Measurements from ENCODE around the gene SMARCC2.

The SMARCC2 gene

DNA sequence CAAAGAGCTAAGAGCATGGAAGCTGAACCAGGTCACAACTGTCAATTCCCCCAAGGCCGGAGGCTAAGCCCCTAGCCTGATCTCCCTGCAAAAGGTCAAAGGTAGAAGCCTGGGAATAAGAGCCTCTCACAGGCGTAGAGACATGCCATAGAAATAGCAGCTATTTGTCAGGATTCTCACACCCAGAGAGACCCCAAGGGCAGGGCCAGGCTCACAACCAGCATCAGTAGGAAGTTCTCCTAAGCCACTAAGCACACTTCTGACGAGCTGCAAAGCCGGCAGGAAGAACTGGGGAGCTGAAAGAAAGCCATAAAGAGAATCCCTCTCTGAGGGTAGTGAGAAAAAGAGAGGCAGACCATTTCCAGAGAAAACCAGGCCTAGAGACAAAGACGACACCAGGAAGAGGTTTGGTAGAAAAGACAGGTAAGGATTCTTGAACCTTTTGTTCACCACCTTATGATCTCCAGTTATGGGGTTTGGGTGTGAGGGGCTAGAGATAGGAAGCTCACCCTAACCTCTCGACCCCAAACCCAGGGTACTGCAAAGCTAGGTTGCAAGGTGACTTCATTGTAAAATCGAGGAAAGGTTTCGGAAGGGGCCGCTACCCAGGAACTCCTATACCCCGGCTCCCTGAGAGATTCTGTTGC lies 1.0 kb downstream of the SMARCC2 start:
- Histone ChIP-seq H3K9me3 (ENCODE audit: control insufficient read depth, low read length) (no peaks in the 10 kb centered on the region), H3K9ac (ENCODE audit: low read length) (peak overlapping the region; percentile 80), H3K36me3 (ENCODE audit: control insufficient read depth, insufficient read depth, low read length) (no peaks in the 10 kb centered on the region), H3K4me3 (ENCODE audit: low read length) (peak overlapping the region; percentile 69), H3K4me1 (ENCODE audit: control insufficient read depth, insufficient read depth, low read length) (peaks cover 24% of the 10 kb centered on the region), H3K27me3 (ENCODE audit: control insufficient read depth, insufficient read depth, low read length) (no peaks in the 10 kb centered on the region)

DNA sequence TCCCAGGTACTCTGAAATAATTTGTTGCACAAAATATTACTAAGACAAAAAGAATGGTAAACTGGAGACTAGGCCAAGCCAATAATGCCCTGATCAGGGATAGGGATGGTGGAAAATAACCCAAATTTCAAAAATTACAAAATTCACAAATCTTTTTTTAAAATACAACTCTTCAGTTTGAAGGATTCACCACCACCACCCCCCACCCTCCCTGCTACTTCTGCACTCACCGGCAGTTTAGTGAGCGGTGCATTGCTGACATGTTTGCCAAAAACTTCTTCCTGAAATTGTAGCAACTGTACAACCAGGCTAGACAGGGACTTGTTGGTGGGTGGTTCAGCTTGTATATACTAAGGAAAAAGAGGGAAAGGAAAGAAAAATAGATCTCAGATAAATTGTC lies 2.3 kb downstream of the SMARCC2 start:
- Histone ChIP-seq H3K9ac (ENCODE audit: low read length) (no peak overlapping the region), H3K36me3 (ENCODE audit: control insufficient read depth, insufficient read depth, low read length) (no peaks in the 10 kb centered on the region), H3K4me3 (ENCODE audit: low read length) (no peak overlapping the region), H3K4me1 (ENCODE audit: control insufficient read depth, insufficient read depth, low read length) (peaks cover 24% of the 10 kb centered on the region), H3K9me3 (ENCODE audit: control insufficient read depth, low read length) (no peaks in the 10 kb centered on the region), H3K27me3 (ENCODE audit: control insufficient read depth, insufficient read depth, low read length) (no peaks in the 10 kb centered on the region)

DNA sequence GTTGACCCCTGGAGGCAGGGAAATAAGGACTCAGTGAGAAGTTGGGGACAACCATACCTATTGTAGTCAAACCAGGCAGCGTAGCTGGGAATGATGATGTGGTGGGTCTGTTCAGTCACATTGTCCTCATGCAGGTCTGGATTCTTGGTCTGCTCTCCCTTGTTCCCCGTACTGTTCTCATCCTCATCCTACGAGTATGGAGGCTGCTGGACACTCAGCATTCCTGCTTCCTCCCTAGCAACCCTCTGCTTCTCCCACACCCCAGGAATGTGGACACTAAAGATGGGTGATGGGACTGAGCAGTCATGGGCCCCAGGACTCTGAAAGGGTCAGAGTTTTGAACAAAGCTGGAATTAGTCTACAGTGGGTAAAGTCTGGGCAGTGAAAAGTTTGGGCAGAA lies 10.9 kb downstream of the SMARCC2 start:
- Histone ChIP-seq H3K9ac (ENCODE audit: low read length) (no peak overlapping the region), H3K27me3 (ENCODE audit: control insufficient read depth, insufficient read depth, low read length) (no peaks in the 10 kb centered on the region), H3K36me3 (ENCODE audit: control insufficient read depth, insufficient read depth, low read length) (peaks cover 10% of the 10 kb centered on the region), H3K4me3 (ENCODE audit: low read length) (no peak overlapping the region), H3K4me1 (ENCODE audit: control insufficient read depth, insufficient read depth, low read length) (no peaks in the 10 kb centered on the region), H3K9me3 (ENCODE audit: control insufficient read depth, low read length) (no peaks in the 10 kb centered on the region)

DNA sequence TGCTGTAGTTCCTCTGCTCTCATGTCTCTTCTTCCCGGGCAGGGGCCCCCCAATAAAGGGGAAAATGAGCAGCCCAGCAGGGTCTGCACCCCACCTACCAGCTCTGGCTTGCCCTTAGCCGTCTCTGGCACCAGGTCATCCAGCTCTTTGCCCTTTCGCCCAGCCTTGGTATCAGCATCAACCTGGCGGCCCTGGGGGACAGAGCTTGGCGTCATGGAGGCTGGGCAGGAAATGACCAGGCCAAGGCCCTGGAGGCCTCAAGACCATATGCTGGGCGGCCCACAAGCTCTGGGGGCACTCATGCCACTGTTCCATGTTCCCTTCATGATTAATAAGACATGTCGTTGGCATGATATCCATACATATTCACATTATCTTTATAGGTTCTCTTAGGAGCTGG lies 16.4 kb downstream of the SMARCC2 start:
- Histone ChIP-seq H3K36me3 (ENCODE audit: control insufficient read depth, insufficient read depth, low read length) (peaks cover 13% of the 10 kb centered on the region), H3K4me1 (ENCODE audit: control insufficient read depth, insufficient read depth, low read length) (no peaks in the 10 kb centered on the region), H3K4me3 (ENCODE audit: low read length) (no peak overlapping the region), H3K27me3 (ENCODE audit: control insufficient read depth, insufficient read depth, low read length) (no peaks in the 10 kb centered on the region), H3K9me3 (ENCODE audit: control insufficient read depth, low read length) (no peaks in the 10 kb centered on the region), H3K9ac (ENCODE audit: low read length) (no peak overlapping the region)

DNA sequence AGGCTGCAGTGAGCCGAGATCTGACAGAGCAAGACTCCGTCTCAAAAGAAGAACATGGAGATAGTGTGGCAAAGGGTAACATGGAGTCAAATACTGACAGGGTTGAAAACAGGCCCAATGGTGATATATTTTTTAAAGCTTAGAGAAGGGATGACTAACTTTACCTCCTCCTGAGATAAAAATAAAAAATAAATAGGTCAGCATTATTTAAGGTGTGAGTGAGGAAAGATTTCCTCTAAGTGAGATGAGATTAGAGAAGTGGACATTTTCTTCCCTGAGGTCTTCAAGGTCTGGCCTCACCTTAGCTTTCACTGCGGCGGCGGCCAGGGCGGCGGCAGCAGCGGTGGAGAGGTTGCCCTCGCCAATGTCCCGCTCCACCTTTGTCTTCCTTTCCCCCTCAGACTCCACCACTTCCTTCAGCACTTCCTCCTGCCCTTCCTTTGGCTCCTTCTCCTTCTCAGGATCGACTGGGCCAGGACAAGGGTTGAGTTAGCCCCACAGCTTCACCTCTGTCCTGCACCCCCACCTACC lies 20.0 kb downstream of the SMARCC2 start:
- Histone ChIP-seq H3K4me3 (ENCODE audit: low read length) (no peak overlapping the region), H3K36me3 (ENCODE audit: control insufficient read depth, insufficient read depth, low read length) (peaks cover 13% of the 10 kb centered on the region), H3K9me3 (ENCODE audit: control insufficient read depth, low read length) (no peaks in the 10 kb centered on the region), H3K9ac (ENCODE audit: low read length) (no peak overlapping the region), H3K4me1 (ENCODE audit: control insufficient read depth, insufficient read depth, low read length) (no peaks in the 10 kb centered on the region), H3K27me3 (ENCODE audit: control insufficient read depth, insufficient read depth, low read length) (no peaks in the 10 kb centered on the region)

DNA sequence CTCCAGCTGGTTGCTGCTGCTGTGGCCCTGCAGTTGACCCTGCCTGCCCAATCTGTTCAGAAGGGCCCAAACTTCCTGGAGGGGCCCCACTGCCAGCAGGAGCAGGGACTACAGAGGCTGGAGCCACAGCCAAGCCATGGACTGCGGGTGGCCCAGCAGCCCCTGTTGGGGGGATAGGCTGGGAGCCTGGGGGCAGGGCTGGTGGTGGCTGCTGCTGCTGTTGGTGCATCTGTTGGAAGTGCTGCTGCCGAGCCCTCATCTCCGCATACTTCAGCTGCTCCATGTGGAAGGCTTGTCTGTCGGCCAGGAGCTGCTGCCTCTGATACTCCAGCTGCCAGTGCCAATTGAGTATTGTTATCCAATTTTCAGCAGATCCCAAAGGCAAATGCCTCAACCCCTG lies 23.9 kb downstream of the SMARCC2 start:
- Histone ChIP-seq H3K4me1 (ENCODE audit: control insufficient read depth, insufficient read depth, low read length) (peaks cover 13% of the 10 kb centered on the region), H3K27me3 (ENCODE audit: control insufficient read depth, insufficient read depth, low read length) (no peaks in the 10 kb centered on the region), H3K4me3 (ENCODE audit: low read length) (no peak overlapping the region), H3K9ac (ENCODE audit: low read length) (no peak overlapping the region), H3K9me3 (ENCODE audit: control insufficient read depth, low read length) (no peaks in the 10 kb centered on the region), H3K36me3 (ENCODE audit: control insufficient read depth, insufficient read depth, low read length) (peaks cover 22% of the 10 kb centered on the region)

DNA sequence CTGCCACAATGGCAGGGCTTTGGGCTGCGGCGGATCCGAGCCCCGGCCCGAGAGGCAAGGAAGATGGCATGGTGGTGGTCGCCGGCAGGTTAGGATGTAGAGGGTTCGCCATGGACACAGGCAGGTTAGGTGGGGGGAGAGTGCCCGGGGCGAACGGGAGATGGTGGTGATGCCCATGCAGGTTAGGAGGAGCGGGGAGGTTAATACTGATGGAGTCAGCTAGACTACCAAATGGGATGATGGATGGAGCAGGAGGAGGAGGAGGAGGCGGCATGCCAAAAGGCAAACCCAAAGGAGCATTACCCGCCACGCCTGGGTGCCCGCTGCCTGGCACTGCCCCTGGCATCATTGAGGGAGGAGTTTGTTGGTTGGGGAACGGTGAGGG lies 24.9 kb downstream of the SMARCC2 start:
- H3K9me3 ChIP-seq (ENCODE audit: control insufficient read depth, low read length): no peaks in the 10 kb centered on the region
- H3K36me3 ChIP-seq (ENCODE audit: control insufficient read depth, insufficient read depth, low read length): peaks cover 32% of the 10 kb centered on the region
- H3K4me1 ChIP-seq (ENCODE audit: control insufficient read depth, insufficient read depth, low read length): peaks cover 22% of the 10 kb centered on the region
- no peaks in the 10 kb centered on the region for H3K27me3 ChIP-seq (ENCODE audit: control insufficient read depth, insufficient read depth, low read length)
- H3K9ac ChIP-seq (ENCODE audit: low read length): no peak overlapping the region
- H3K4me3 ChIP-seq (ENCODE audit: low read length): no peak overlapping the region

DNA sequence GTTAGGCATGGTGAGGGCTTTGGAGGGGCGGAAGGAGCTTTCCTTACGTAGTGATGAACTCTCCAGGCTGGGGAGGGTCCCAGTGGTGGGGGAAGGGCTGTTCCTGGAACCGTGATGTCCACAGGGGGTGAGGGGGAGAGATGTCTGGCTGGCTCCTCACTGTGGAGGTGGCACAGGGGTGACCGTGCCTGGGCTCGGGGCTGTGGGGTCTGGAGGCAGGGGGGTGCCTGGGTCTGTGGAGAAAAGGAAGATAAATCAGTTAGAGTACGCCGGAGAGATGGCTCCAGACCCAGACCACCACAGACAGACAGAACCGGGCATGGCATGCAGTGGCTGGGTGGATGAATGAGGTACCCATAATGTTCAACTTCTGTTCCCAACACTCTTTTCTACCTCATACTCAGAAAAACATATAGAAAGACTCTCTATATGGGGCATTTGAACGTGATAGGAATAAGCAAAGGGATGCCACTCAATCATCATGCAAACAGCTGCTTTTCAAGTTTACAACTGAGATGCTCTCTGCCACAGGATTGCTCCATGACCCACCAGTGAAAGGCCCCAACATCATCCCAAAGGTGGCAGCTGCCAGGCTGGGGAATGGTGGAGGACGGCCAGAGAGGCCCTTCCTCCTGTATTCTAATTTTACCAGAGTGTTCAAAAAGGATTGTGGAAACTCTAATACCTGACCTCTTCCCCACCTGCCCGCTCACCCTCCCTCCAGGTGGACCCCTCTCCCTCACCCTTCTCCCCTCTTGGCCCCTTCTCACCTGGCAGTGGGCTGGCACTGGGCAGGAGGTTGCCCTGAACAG lies 25.5 kb downstream of the SMARCC2 start:
- Histone ChIP-seq H3K4me3 (ENCODE audit: low read length) (no peak overlapping the region), H3K27me3 (ENCODE audit: control insufficient read depth, insufficient read depth, low read length) (no peaks in the 10 kb centered on the region), H3K9me3 (ENCODE audit: control insufficient read depth, low read length) (no peaks in the 10 kb centered on the region), H3K9ac (ENCODE audit: low read length) (no peak overlapping the region), H3K36me3 (ENCODE audit: control insufficient read depth, insufficient read depth, low read length) (peaks cover 34% of the 10 kb centered on the region), H3K4me1 (ENCODE audit: control insufficient read depth, insufficient read depth, low read length) (peaks cover 22% of the 10 kb centered on the region)

DNA sequence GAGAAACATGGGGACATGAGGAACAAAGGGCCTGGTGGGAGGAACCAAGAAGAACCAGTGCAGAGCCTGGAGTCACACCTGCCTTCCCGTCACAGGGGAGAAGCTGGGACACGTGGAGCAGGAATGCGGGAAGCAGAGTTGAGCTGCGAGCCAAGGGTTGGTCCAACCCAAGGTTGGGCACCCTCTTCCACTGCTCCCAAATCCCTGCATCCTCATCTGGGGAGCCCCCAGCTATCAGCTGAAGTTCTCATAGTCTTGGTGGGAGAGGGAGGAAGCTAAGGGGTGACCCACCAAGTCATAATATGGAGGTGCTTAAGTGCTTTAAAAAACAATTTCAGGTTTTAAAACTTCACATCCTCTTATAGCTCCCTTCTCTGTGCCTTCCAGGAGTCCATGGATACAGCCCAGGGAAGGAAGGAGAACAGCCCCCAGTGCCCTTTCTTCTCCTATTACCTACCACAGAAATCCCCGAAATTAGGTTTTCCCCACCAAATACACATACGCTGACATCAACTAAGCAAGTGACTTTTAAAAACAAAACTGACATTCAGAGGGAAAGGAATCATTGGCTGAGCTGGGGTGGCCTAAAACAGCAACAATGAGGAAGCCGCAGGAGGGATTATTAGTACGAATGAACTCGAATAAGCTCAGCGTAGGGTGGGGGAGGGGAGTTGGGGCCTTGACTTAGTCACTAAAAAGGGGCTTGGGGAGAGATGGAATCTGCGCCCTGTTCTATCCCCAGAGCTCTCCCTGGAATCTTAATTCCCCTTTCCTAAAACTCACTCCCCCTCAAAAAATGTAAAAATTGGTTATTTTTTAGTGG lies 26.6 kb downstream of the SMARCC2 start:
- H3K4me3 ChIP-seq (ENCODE audit: low read length): no peak overlapping the region
- no peaks in the 10 kb centered on the region for H3K9me3 ChIP-seq (ENCODE audit: control insufficient read depth, low read length)
- peaks cover 29% of the 10 kb centered on the region for H3K36me3 ChIP-seq (ENCODE audit: control insufficient read depth, insufficient read depth, low read length)
- no peak overlapping the region for H3K9ac ChIP-seq (ENCODE audit: low read length)
- H3K4me1 ChIP-seq (ENCODE audit: control insufficient read depth, insufficient read depth, low read length): peaks cover 22% of the 10 kb centered on the region
- no peaks in the 10 kb centered on the region for H3K27me3 ChIP-seq (ENCODE audit: control insufficient read depth, insufficient read depth, low read length)

DNA sequence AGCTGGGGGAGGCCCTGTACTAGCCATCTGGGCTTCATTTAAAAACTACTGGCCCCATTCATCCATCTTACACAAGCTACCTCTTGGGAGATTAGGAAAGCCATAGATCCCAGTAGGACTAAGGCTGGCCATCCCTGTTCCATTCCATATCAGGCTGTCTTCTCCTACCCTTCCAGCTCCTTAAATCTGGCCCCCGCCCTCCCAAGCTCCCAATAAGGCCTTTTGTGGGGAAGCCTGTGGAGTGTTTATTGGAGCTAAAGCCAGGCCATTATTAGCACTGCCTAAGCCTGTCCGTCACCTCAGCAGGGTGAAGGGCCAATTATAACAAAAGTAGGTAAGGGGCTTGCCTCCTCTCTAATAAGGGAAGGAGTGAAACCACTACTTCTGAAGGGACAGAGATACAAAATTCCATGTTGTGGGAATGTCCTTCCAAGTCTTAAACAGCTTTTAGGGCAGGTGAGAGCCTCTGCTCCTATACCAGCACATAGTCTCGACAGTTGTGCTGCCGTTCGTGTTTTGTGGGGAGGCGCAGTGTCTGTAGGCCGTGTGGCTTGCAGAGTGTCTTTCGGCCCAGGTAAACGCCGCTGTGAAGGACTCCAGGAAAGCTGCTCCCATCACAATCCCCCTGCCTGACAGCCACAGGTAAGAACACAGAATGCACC lies 27.5 kb downstream of the SMARCC2 start:
- no peaks in the 10 kb centered on the region for H3K27me3 ChIP-seq (ENCODE audit: control insufficient read depth, insufficient read depth, low read length)
- peak overlapping the region; percentile 100 for H3K9ac ChIP-seq (ENCODE audit: low read length)
- H3K4me1 ChIP-seq (ENCODE audit: control insufficient read depth, insufficient read depth, low read length): peaks cover 27% of the 10 kb centered on the region
- peaks cover 29% of the 10 kb centered on the region for H3K36me3 ChIP-seq (ENCODE audit: control insufficient read depth, insufficient read depth, low read length)
- no peak overlapping the region for H3K4me3 ChIP-seq (ENCODE audit: low read length)
- no peaks in the 10 kb centered on the region for H3K9me3 ChIP-seq (ENCODE audit: control insufficient read depth, low read length)

DNA sequence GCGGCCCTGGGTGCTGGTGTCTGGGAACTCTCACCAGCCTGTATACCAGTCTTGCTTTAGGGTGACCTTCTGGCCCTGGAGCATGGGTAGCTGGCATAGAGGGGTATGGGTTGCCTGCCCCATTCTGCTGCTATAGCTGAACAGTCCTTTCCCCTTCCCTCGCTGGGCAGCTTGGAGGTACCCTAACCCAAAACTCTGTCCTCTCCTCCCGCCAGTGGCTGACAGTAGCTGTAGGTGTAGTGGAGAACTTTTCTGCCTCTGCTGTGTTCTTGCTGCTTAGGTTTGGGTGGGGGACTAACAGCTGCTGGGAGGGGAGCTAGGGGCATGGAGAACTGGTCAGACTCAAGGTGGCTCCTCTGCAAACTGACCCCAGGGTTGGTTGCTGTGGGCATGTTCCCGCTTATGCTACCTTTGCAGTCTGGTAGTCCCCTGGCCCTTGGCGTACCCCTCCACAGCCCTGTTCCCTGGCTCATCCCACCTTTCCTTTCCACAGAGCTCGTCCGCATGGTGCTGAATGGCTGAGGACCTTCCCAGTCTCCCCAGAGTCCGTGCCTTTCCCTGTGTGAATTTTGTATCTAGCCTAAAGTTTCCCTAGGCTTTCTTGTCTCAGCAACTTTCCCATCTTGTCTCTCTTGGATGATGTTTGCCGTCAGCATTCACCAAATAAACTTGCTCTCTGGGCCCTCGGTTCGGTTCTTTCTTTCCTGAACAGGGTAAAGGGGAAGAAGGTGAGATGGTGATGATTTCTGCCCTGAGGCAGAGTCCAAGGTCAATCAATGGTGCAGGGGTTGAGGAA lies 28.2 kb downstream of the SMARCC2 start:
- Histone ChIP-seq H3K36me3 (ENCODE audit: control insufficient read depth, insufficient read depth, low read length) (peaks cover 29% of the 10 kb centered on the region), H3K27me3 (ENCODE audit: control insufficient read depth, insufficient read depth, low read length) (no peaks in the 10 kb centered on the region), H3K4me3 (ENCODE audit: low read length) (peak overlapping the region; percentile 95), H3K4me1 (ENCODE audit: control insufficient read depth, insufficient read depth, low read length) (peaks cover 27% of the 10 kb centered on the region), H3K9me3 (ENCODE audit: control insufficient read depth, low read length) (no peaks in the 10 kb centered on the region), H3K9ac (ENCODE audit: low read length) (peak overlapping the region; percentile 100)

Data from mucosa of stomach (tissue), 1 donor.